Ovary (tissue), 9 donors: ENCODE measurements around the gene STAP1. TPM values are rescaled to one million over a fixed set of nuclear protein-coding genes. Genes with fewer than 3 reads are reported as not detected.
A peak's percentile ranks its signal among the peaks of the same experiment; 100 is the strongest.

Experiments used
- DNase-seq, 5 donors: peaks; one replicate each; pipeline ENCODE4 v3.0.0-alpha.2; 2019 to 2020
- H3K27ac ChIP-seq, 2 donors: fragments of 200-600 bp; one replicate each; pipeline versions ENCODE4 v1.5.1 to v1.8.0; 2019 to 2022
- H3K27me3 ChIP-seq: fragments of 200-600 bp; one replicate; pipeline ENCODE4 v1.8.0; 2022
- H3K36me3 ChIP-seq: fragments of 200-600 bp; sonication (generic); one replicate; pipeline ENCODE4 v1.5.1; 2019
- H3K4me1 ChIP-seq: one replicate; pipeline ENCODE4 v1.8.1; 2013; ENCODE audit warnings: mild to moderate bottlenecking, moderate library complexity; ENCODE audit not compliant: insufficient read depth
- H3K4me3 ChIP-seq: fragments of 200-600 bp; sonication (generic); one replicate; pipeline ENCODE4 v1.5.1; 2017
- H3K9me3 ChIP-seq, 2 donors: fragments of 200-600 bp in 1 of 2; sonication (generic) in 1 of 2; one replicate each; pipeline versions ENCODE4 v1.5.1 to v1.8.1; 2013 to 2019; ENCODE audit warnings: mild to moderate bottlenecking in 1 of 2, moderate library complexity in 1 of 2
- CTCF ChIP-seq, 3 donors: fragments of 450-650 bp in 2 of 3; fragments of 200-600 bp in 1 of 3; IDR thresholded peaks; one replicate each; pipeline versions ENCODE4 v1.5.1 to v1.8.0; 2016 to 2022; ENCODE audit warnings: antibody characterized with exemption in 3 of 3, mild to moderate bottlenecking in 1 of 3
- EP300 ChIP-seq: sonication (generic); formaldehyde crosslinking; IDR thresholded peaks from one replicate; pipeline ENCODE4 v1.6.1; 2017; ENCODE audit warnings: antibody characterized with exemption
- POLR2A ChIP-seq: fragments of 450-650 bp; IDR thresholded peaks from one replicate; pipeline ENCODE4 v1.6.1; 2017; ENCODE audit warnings: antibody characterized with exemption, mild to moderate bottlenecking, moderate library complexity
- WGBS, 3 donors: extraction: QIAGEN DNeasy Blood & Tissue Kit in 1 of 3; methylation state at CpG; one replicate each; pipeline versions ENCODE4 v1.1.5 to v1.1.7; 2013 to 2017; 5-methylcytosine and 5-hydroxymethylcytosine counted together
- intact Hi-C, 4 donors: fragments of 100-400 bp; cut with DNase I; formaldehyde crosslinking; loops; one replicate each; pipeline versions ENCODE4 v1.11.0 to v1.15.1; 2022 to 2023
- polyA plus RNA-seq, 2 donors: library from polyadenylated mRNA; stranded (reverse); fragments of 200-250 nt in 1 of 2; fragments of 350-450 nt in 1 of 2; fragmentation: Illumina TruSeq in 1 of 2; extraction: RNeasy Lipid Tissue Mini Kit (QIAGEN cat#74804) in 1 of 2; gene quantifications; one replicate each; pipeline ENCODE4 v1.2.3, GENCODE V29; 2013 to 2014
- total RNA-seq, 7 donors: library from RNA; depleted of rRNA in 2 of 7; stranded (reverse); fragments of >200 nt in 2 of 7; fragmentation: NEBNext Ultra II Directional in 3 of 7; extraction: Animal tissue kit (Norgen Biotek cat#: 25700) in 3 of 7; gene quantifications; one replicate each; pipeline versions ENCODE4 v1.1.0 to v1.2.4, GENCODE V29; 2016 to 2023
- donor health status: DM: no; HTN: no; CAD: no; lungs with moderate emphysema.
- donor health status: DM: no; HTN: no; CAD: no.
- donor health status: Bipolar disorder and iron deficiency.
- donor health status: DM: yes; HTN: yes; CAD: no.
- donor health status: DM: no; HTN: no; CAD: no.
- donor health status: DM: yes; HTN: yes; CAD: no.

Gene STAP1
- total and polyA plus RNA-seq, 9 donors: 0.12 to 0.40 TPM; not detected in 7

- no peaks in the 10 kb centered on the region for H3K4me1 ChIP-seq
- no peaks in the 10 kb centered on the region for H3K27me3 ChIP-seq
- intact Hi-C loops: no loop called here
- H3K9me3 ChIP-seq: no peaks in the 10 kb centered on the region
- H3K4me3 ChIP-seq: no peak overlapping the region
- no peak overlapping the region for H3K27ac ChIP-seq
- no peak for TF ChIP-seq POLR2A
- TF ChIP-seq CTCF (IDR thresholded peaks at IDR 0.05): no peak
- no peak for TF ChIP-seq EP300
- no peak for DNase-seq
- no peaks in the 10 kb centered on the region for H3K36me3 ChIP-seq
Observed at GRCh38 chr4:67573193-67573592, 14.7 kb downstream of the STAP1 start.

GRCh38 chr4:67575232-67576058 is 16.9 kb downstream of the STAP1 start:
- H3K9me3 ChIP-seq: no peaks in the 10 kb centered on the region
- TF ChIP-seq CTCF (IDR thresholded peaks at IDR 0.05) (no peak), EP300 (no peak), POLR2A (no peak)
- no peak overlapping the region for H3K4me3 ChIP-seq
- H3K36me3 ChIP-seq: no peaks in the 10 kb centered on the region
- H3K27ac ChIP-seq: peak overlapping the region in 1 of 2 donors; percentile 23
- H3K27me3 ChIP-seq: no peaks in the 10 kb centered on the region
- no peak for DNase-seq
- H3K4me1 ChIP-seq: no peaks in the 10 kb centered on the region
- intact Hi-C loops: no loop called here
- WGBS, 3 donors: 9 to 34% (median 10%) methylated on average over 13 of the region's 13 CpGs

GRCh38 chr4:67576059-67576466 is 17.5 kb downstream of the STAP1 start:
- Histone ChIP-seq H3K9me3 (no peaks in the 10 kb centered on the region), H3K27ac (peak overlapping the region in 1 of 2 donors; percentile 23), H3K4me1 (no peaks in the 10 kb centered on the region), H3K4me3 (no peak overlapping the region), H3K36me3 (no peaks in the 10 kb centered on the region), H3K27me3 (no peaks in the 10 kb centered on the region)
- TF ChIP-seq EP300 (no peak), CTCF (IDR thresholded peaks at IDR 0.05) (no peak), POLR2A (no peak)
- intact Hi-C loops: no loop called here
- 43 to 59% (median 53%) methylated on average over 4 of the region's 4 CpGs for WGBS, 3 donors
- DNase-seq: no peak

- no peak for DNase-seq
- Histone ChIP-seq H3K36me3 (no peaks in the 10 kb centered on the region), H3K9me3 (no peaks in the 10 kb centered on the region), H3K4me3 (no peak overlapping the region), H3K27ac (no peak overlapping the region), H3K27me3 (no peaks in the 10 kb centered on the region), H3K4me1 (no peaks in the 10 kb centered on the region)
- intact Hi-C loops: no loop called here
- TF ChIP-seq EP300: no peak
- no peak for TF ChIP-seq POLR2A
- TF ChIP-seq CTCF (IDR thresholded peaks at IDR 0.05): no peak
- 77 to 93% (median 90%) methylated on average over 1 of the region's 1 CpG for WGBS, 3 donors
Observed at GRCh38 chr4:67576538-67576937, 18.0 kb downstream of the STAP1 start.
